ENCODE results near the gene HDHD5. TPM values are rescaled to one million over a fixed set of nuclear protein-coding genes. Genes with fewer than 3 reads are reported as not detected.
A peak's percentile ranks its signal among the peaks of the same experiment; 100 is the strongest.

HDHD5 gene
- total RNA-seq, 1 donor from 2014 or later: 27.6 TPM

DNA sequence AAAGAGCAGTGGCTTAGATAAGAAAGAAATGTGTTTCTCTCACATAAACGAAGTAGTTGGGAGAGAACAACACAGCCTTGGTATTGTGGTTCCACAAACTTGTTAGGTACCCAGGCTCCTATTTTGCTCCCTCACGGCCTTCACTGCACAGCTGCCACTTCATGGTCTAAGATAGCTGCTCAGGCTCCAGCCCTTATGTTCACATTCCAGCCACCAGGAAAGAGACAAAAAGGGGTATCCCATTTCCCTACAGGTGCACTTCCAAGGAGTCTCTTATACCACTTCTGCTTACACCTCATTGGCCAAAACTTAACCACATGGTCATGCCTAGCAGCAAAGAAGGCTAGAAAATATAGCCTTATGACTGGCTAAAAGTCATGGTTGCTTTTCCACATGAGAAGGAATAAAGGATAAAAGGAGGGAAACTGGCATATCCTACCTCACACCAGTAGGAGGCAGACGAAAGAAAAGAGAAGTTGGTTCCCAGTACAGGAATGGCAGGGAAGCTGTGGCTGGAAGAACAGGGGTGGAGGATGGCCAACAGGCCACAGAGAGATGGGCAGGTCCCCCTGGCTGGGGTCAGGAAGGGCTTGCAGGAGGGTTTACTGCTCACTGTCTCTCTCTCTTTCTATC lies 5.4 kb upstream of the HDHD5 start:
- Histone ChIP-seq H3K4me3 (ENCODE audit: insufficient read depth, low read depth, low read length) (no peak overlapping the region), H3K4me1 (ENCODE audit: insufficient read depth, low read length) (peaks cover 4% of the 10 kb centered on the region), H4K20me1 (ENCODE audit: insufficient read depth, low read length) (no peaks in the 10 kb centered on the region), H3K4me2 (ENCODE audit: low read length) (no peak overlapping the region), H3K27ac (ENCODE audit: low read depth, low read length) (no peak overlapping the region), H3K36me3 (ENCODE audit: insufficient read depth, low read length) (no peaks in the 10 kb centered on the region), H3K27me3 (ENCODE audit: insufficient read depth, low read length) (no peaks in the 10 kb centered on the region), H2AFZ (ENCODE audit: low read depth, low read length) (no peak overlapping the region), H3K9ac (ENCODE audit: low read length) (no peak overlapping the region), H3K9me3 (ENCODE audit: insufficient read depth, low read depth, low read length) (no peaks in the 10 kb centered on the region), H3K79me2 (ENCODE audit: insufficient read depth, low read length) (no peaks in the 10 kb centered on the region)
- H3K27me3 Mint-ChIP-seq (ENCODE audit: low read depth, unreplicated experiment): peaks cover 12% of the 10 kb centered on the region
- DNase-seq (ENCODE audit: low read depth) (no peak), FAIRE-seq (no peak)
- no peaks in the 10 kb centered on the region for H3K4me1 Mint-ChIP-seq (ENCODE audit: low read depth, unreplicated experiment)
- no peak overlapping the region for H3K4me3 Mint-ChIP-seq (ENCODE audit: unreplicated experiment)
- no peak overlapping the region for H3K27ac Mint-ChIP-seq (ENCODE audit: unreplicated experiment)
- TF ChIP-seq, protein P1, sequence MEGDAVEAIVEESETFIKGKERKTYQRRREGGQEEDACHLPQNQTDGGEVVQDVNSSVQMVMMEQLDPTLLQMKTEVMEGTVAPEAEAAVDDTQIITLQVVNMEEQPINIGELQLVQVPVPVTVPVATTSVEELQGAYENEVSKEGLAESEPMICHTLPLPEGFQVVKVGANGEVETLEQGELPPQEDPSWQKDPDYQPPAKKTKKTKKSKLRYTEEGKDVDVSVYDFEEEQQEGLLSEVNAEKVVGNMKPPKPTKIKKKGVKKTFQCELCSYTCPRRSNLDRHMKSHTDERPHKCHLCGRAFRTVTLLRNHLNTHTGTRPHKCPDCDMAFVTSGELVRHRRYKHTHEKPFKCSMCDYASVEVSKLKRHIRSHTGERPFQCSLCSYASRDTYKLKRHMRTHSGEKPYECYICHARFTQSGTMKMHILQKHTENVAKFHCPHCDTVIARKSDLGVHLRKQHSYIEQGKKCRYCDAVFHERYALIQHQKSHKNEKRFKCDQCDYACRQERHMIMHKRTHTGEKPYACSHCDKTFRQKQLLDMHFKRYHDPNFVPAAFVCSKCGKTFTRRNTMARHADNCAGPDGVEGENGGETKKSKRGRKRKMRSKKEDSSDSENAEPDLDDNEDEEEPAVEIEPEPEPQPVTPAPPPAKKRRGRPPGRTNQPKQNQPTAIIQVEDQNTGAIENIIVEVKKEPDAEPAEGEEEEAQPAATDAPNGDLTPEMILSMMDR (IDR thresholded peaks at IDR 0.05; ENCODE audit: insufficient read depth, low read depth, low read length): peak; percentile 8
- TF ChIP-seq EZH2 (IDR thresholded peaks at IDR 0.05; ENCODE audit: insufficient read depth, low read length): no peak
- H3K9me3 Mint-ChIP-seq (ENCODE audit: unreplicated experiment): no peaks in the 10 kb centered on the region
- peaks cover 1% of the 10 kb centered on the region for H3K36me3 Mint-ChIP-seq (ENCODE audit: low read depth, unreplicated experiment)

DNA sequence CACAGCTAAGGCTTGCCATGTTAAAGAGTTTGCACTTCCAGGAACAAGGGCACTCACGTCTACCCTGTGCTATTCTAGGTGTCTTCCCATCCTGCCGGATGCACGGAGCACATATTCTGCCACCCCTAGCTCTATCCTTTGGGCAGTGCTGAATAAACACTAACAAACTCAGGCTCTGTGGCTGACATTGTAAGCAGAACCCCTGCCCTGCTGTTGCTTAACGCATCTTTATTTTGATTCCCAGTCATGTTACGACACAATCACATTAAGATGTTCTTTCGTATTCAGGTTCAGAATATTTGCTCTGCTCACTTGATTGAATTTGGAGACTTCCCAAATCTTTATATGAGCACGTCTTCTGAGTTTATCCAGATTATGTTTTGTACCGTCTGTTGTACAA lies 3.7 kb upstream of the HDHD5 start:
- no peak overlapping the region for H3K4me2 ChIP-seq (ENCODE audit: low read length)
- no peak overlapping the region for H3K4me3 Mint-ChIP-seq (ENCODE audit: unreplicated experiment)
- H3K27ac Mint-ChIP-seq (ENCODE audit: unreplicated experiment): no peak overlapping the region
- H3K27me3 ChIP-seq (ENCODE audit: insufficient read depth, low read length): no peaks in the 10 kb centered on the region
- H3K4me3 ChIP-seq (ENCODE audit: insufficient read depth, low read depth, low read length): no peak overlapping the region
- H3K36me3 Mint-ChIP-seq (ENCODE audit: low read depth, unreplicated experiment): peaks cover 1% of the 10 kb centered on the region
- H2AFZ ChIP-seq (ENCODE audit: low read depth, low read length): no peak overlapping the region
- H3K4me1 ChIP-seq (ENCODE audit: insufficient read depth, low read length): peaks cover 11% of the 10 kb centered on the region
- no peak overlapping the region for H3K9ac ChIP-seq (ENCODE audit: low read length)
- H4K20me1 ChIP-seq (ENCODE audit: insufficient read depth, low read length): peaks cover 5% of the 10 kb centered on the region
- H3K27me3 Mint-ChIP-seq (ENCODE audit: low read depth, unreplicated experiment): peaks cover 11% of the 10 kb centered on the region
- peaks cover 2% of the 10 kb centered on the region for H3K4me1 Mint-ChIP-seq (ENCODE audit: low read depth, unreplicated experiment)
- H3K27ac ChIP-seq (ENCODE audit: low read depth, low read length): no peak overlapping the region
- no peaks in the 10 kb centered on the region for H3K9me3 ChIP-seq (ENCODE audit: insufficient read depth, low read depth, low read length)
- H3K36me3 ChIP-seq (ENCODE audit: insufficient read depth, low read length): no peaks in the 10 kb centered on the region
- no peaks in the 10 kb centered on the region for H3K9me3 Mint-ChIP-seq (ENCODE audit: unreplicated experiment)
- FAIRE-seq (no peak), DNase-seq (ENCODE audit: low read depth) (no peak)
- TF ChIP-seq, protein P1 (IDR thresholded peaks at IDR 0.05; ENCODE audit: insufficient read depth, low read depth, low read length): no peak
- TF ChIP-seq EZH2 (IDR thresholded peaks at IDR 0.05; ENCODE audit: insufficient read depth, low read length): no peak
- peaks cover 5% of the 10 kb centered on the region for H3K79me2 ChIP-seq (ENCODE audit: insufficient read depth, low read length)

DNA sequence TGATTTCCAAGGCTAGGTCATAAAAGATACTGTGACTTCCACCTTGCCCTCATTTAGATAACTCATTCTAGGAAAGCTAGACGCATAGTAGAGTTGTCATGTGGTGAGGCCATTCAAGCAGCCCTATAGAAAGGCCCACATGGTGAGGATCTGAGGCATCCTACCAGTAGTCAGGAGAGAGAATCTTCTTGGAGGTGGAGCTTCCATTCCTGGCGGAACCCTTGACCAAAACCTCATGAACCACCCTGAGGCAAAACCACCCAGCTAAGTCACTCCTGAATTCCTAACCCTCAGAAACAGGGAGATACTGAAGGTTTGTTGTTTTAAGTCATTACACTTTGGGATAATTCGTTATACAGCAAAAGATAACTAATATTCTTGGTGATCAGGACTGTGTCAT lies 2.9 kb upstream of the HDHD5 start:
- H3K36me3 Mint-ChIP-seq (ENCODE audit: low read depth, unreplicated experiment): peaks cover 1% of the 10 kb centered on the region
- peaks cover 2% of the 10 kb centered on the region for H3K4me1 Mint-ChIP-seq (ENCODE audit: low read depth, unreplicated experiment)
- peaks cover 10% of the 10 kb centered on the region for H4K20me1 ChIP-seq (ENCODE audit: insufficient read depth, low read length)
- no peak overlapping the region for H3K4me3 Mint-ChIP-seq (ENCODE audit: unreplicated experiment)
- H3K36me3 ChIP-seq (ENCODE audit: insufficient read depth, low read length): no peaks in the 10 kb centered on the region
- H3K4me3 ChIP-seq (ENCODE audit: insufficient read depth, low read depth, low read length): no peak overlapping the region
- peaks cover 9% of the 10 kb centered on the region for H3K27me3 Mint-ChIP-seq (ENCODE audit: low read depth, unreplicated experiment)
- FAIRE-seq (no peak), DNase-seq (ENCODE audit: low read depth) (no peak)
- H3K9me3 ChIP-seq (ENCODE audit: insufficient read depth, low read depth, low read length): no peaks in the 10 kb centered on the region
- no peak overlapping the region for H2AFZ ChIP-seq (ENCODE audit: low read depth, low read length)
- no peaks in the 10 kb centered on the region for H3K9me3 Mint-ChIP-seq (ENCODE audit: unreplicated experiment)
- H3K4me2 ChIP-seq (ENCODE audit: low read length): no peak overlapping the region
- H3K27ac Mint-ChIP-seq (ENCODE audit: unreplicated experiment): no peak overlapping the region
- H3K27me3 ChIP-seq (ENCODE audit: insufficient read depth, low read length): no peaks in the 10 kb centered on the region
- H3K4me1 ChIP-seq (ENCODE audit: insufficient read depth, low read length): peaks cover 11% of the 10 kb centered on the region
- peaks cover 12% of the 10 kb centered on the region for H3K79me2 ChIP-seq (ENCODE audit: insufficient read depth, low read length)
- H3K27ac ChIP-seq (ENCODE audit: low read depth, low read length): no peak overlapping the region
- H3K9ac ChIP-seq (ENCODE audit: low read length): no peak overlapping the region
- TF ChIP-seq EZH2 (IDR thresholded peaks at IDR 0.05; ENCODE audit: insufficient read depth, low read length): no peak
- TF ChIP-seq, protein P1 (IDR thresholded peaks at IDR 0.05; ENCODE audit: insufficient read depth, low read depth, low read length): no peak
